ENCODE measurements around the gene NIT1. TPM values are rescaled to one million over a fixed set of nuclear protein-coding genes. Genes with fewer than 3 reads are reported as not detected.

NIT1 gene
- 100 to 1,000 TPM in 1 of 4 donors, 10 to 100 TPM in 3; 51.3 to 131 (median 83.2) TPM for polyA plus RNA-seq
- long read RNA-seq, donor 1 = 0 reads
- long read RNA-seq, donor 2, transcript NIT1-203 (7 exons, 1,362 nt) = major isoform, 5 of 11 reads
- long read RNA-seq, donor 2, transcript NIT1-216 (6 exons, 1,351 nt) = major isoform, 5 of 11 reads
- long read RNA-seq, donor 2, partial matches to known transcripts = 0 of 11 reads
- long read RNA-seq, donor 2, other reads (novel, unspliced or antisense) = 0 of 11 reads
- long read RNA-seq, donor 3, transcript NIT1-203 (7 exons, 1,362 nt) = major isoform, 5 of 8 reads
- long read RNA-seq, donor 3, partial matches to known transcripts = 0 of 8 reads
- long read RNA-seq, donor 3, other reads (novel, unspliced or antisense) = 0 of 8 reads
- long read RNA-seq, donor 4 = 0 reads
- long read RNA-seq, donor 5, partial matches to known transcripts = 13 of 14 reads
- long read RNA-seq, donor 5, other reads (novel, unspliced or antisense) = 0 of 14 reads
- long read RNA-seq, donor 6, transcript NIT1-203 (7 exons, 1,362 nt) = major isoform, 9 of 34 reads
- long read RNA-seq, donor 6, partial matches to known transcripts = 16 of 34 reads
- long read RNA-seq, donor 6, other reads (novel, unspliced or antisense) = 5 of 34 reads
- long read RNA-seq, donor 7 = 0 reads
- long read RNA-seq, donor 8, partial matches to known transcripts = 0 of 3 reads
- long read RNA-seq, donor 8, other reads (novel, unspliced or antisense) = 0 of 3 reads
- long read RNA-seq, donor 9, partial matches to known transcripts = 0 of 1 reads
- long read RNA-seq, donor 9, other reads (novel, unspliced or antisense) = 0 of 1 reads
- long read RNA-seq, donor 10, transcript NIT1-203 (7 exons, 1,362 nt) = major isoform, 5 of 7 reads
- long read RNA-seq, donor 10, partial matches to known transcripts = 0 of 7 reads
- long read RNA-seq, donor 10, other reads (novel, unspliced or antisense) = 0 of 7 reads

GRCh38 chr1:161117759-161118581 is at the start of gene NIT1, which contains the start of gene PFDN2:
NIT1 (plus strand) TSS chr1:161118105; CDS start chr1:161118177, 72 bp downstream.
PFDN2 (minus strand) TSS chr1:161118037; CDS start chr1:161118026, 11 bp downstream.
- Histone ChIP-seq H3K4me1 (ENCODE audit: control insufficient read depth in 3 of 3, insufficient read depth in 2 of 3, low read depth in 1 of 3, low read length in 2 of 3) (peaks cover 4 to 43% (median 12%) of the 10 kb centered on the region in 3 donors), H3K36me3 (ENCODE audit: control insufficient read depth in 3 of 3, insufficient read depth in 2 of 3, low read depth in 1 of 3, low read length in 3 of 3) (peaks cover 12 to 37% (median 19%) of the 10 kb centered on the region in 3 donors), H3K4me3 (ENCODE audit: low read depth in 1 of 3, low read length in 3 of 3) (peak within 1 kb of the TSS; percentile 80 to 94 (median 85)), H3K9me3 (ENCODE audit: control insufficient read depth in 2 of 2, insufficient read depth in 1 of 2, low read depth in 1 of 2, low read length in 1 of 2) (no peaks in the 10 kb centered on the region), H3K27ac (ENCODE audit: low read depth in 1 of 3, low read length in 2 of 3) (peak within 1 kb of the TSS; percentile 92 to 97 (median 95)), H3K27me3 (ENCODE audit: control insufficient read depth in 3 of 3, insufficient read depth in 3 of 3, low read length in 3 of 3) (no peaks in the 10 kb centered on the region)
- 0 to 1% (median 0%) methylated on average over 58 of the region's 58 CpGs for WGBS, 3 donors
- FAIRE-seq (no peak), DNase-seq (peak; percentile 85 to 97)

GRCh38 chr1:161068306-161069234 is 49.3 kb upstream of the NIT1 start:
- peak overlapping the region in 2 of 3 donors; percentile 8 to 89 for H3K27ac ChIP-seq (ENCODE audit: low read depth in 1 of 3, low read length in 2 of 3)

GRCh38 chr1:161069241-161069640 is 48.7 kb upstream of the NIT1 start:
- no peaks in the 10 kb centered on the region for H3K27me3 ChIP-seq (ENCODE audit: control insufficient read depth in 3 of 3, insufficient read depth in 3 of 3, low read length in 3 of 3)
- peak overlapping the region; percentile 27 to 61 (median 53) for H3K4me3 ChIP-seq (ENCODE audit: low read depth in 1 of 3, low read length in 3 of 3)
- peaks cover 0 to 4% of the 10 kb centered on the region in 2 donors for H3K9me3 ChIP-seq (ENCODE audit: control insufficient read depth in 2 of 2, insufficient read depth in 1 of 2, low read depth in 1 of 2, low read length in 1 of 2)
- DNase-seq = no peak
- H3K36me3 ChIP-seq (ENCODE audit: control insufficient read depth in 3 of 3, insufficient read depth in 2 of 3, low read depth in 1 of 3, low read length in 3 of 3) = no peaks in the 10 kb centered on the region
- no peaks in the 10 kb centered on the region for H3K4me1 ChIP-seq (ENCODE audit: control insufficient read depth in 3 of 3, insufficient read depth in 2 of 3, low read depth in 1 of 3, low read length in 2 of 3)
- FAIRE-seq = no peak
- WGBS, 3 donors = 61 to 83% (median 74%) methylated on average over 9 of the region's 9 CpGs
- H3K27ac ChIP-seq (ENCODE audit: low read depth in 1 of 3, low read length in 2 of 3) = peak overlapping the region in 2 of 3 donors; percentile 43 to 89

More at GRCh38 chr1:161068306-161069234, 49.3 kb upstream of the NIT1 start:
- Histone ChIP-seq H3K4me3 (ENCODE audit: low read depth in 1 of 3, low read length in 3 of 3) (peak overlapping the region; percentile 27 to 61 (median 53)), H3K9me3 (ENCODE audit: control insufficient read depth in 2 of 2, insufficient read depth in 1 of 2, low read depth in 1 of 2, low read length in 1 of 2) (peaks cover 0 to 4% of the 10 kb centered on the region in 2 donors), H3K36me3 (ENCODE audit: control insufficient read depth in 3 of 3, insufficient read depth in 2 of 3, low read depth in 1 of 3, low read length in 3 of 3) (no peaks in the 10 kb centered on the region), H3K4me1 (ENCODE audit: control insufficient read depth in 3 of 3, insufficient read depth in 2 of 3, low read depth in 1 of 3, low read length in 2 of 3) (no peaks in the 10 kb centered on the region), H3K27me3 (ENCODE audit: control insufficient read depth in 3 of 3, insufficient read depth in 3 of 3, low read length in 3 of 3) (peaks cover 0 to 4% (median 0%) of the 10 kb centered on the region in 3 donors)
- FAIRE-seq = no peak
- DNase-seq = peak in 1 of 2 donors; percentile 65
- WGBS, 3 donors = 57 to 68% (median 64%) methylated on average over 10 of the region's 10 CpGs

- DNase-seq (peak in 1 of 2 donors; percentile 72), FAIRE-seq (no peak)
- H3K36me3 ChIP-seq (ENCODE audit: control insufficient read depth in 3 of 3, insufficient read depth in 2 of 3, low read depth in 1 of 3, low read length in 3 of 3) = no peaks in the 10 kb centered on the region
- 57 to 92% (median 64%) methylated on average over 9 of the region's 9 CpGs for WGBS, 3 donors
- H3K9me3 ChIP-seq (ENCODE audit: control insufficient read depth in 2 of 2, insufficient read depth in 1 of 2, low read depth in 1 of 2, low read length in 1 of 2) = peaks cover 0 to 4% of the 10 kb centered on the region in 2 donors
- H3K4me1 ChIP-seq (ENCODE audit: control insufficient read depth in 3 of 3, insufficient read depth in 2 of 3, low read depth in 1 of 3, low read length in 2 of 3) = no peaks in the 10 kb centered on the region
- H3K27me3 ChIP-seq (ENCODE audit: control insufficient read depth in 3 of 3, insufficient read depth in 3 of 3, low read length in 3 of 3) = no peaks in the 10 kb centered on the region
- peak within 1 kb of the TSS in 2 of 3 donors; percentile 43 to 89 for H3K27ac ChIP-seq (ENCODE audit: low read depth in 1 of 3, low read length in 2 of 3)
- H3K4me3 ChIP-seq (ENCODE audit: low read depth in 1 of 3, low read length in 3 of 3) = peak within 1 kb of the TSS; percentile 27 to 61 (median 53)
Observed at GRCh38 chr1:161069731-161070270, 48.1 kb upstream of the NIT1 start, which contains the start of gene ARHGAP30. ARHGAP30 (minus strand) TSS chr1:161069891; CDS start chr1:161069624, 267 bp downstream.

GRCh38 chr1:161070761-161071160 is 47.1 kb upstream of the NIT1 start:
- H3K36me3 ChIP-seq (ENCODE audit: control insufficient read depth in 3 of 3, insufficient read depth in 2 of 3, low read depth in 1 of 3, low read length in 3 of 3) = no peaks in the 10 kb centered on the region
- peaks cover 0 to 4% of the 10 kb centered on the region in 2 donors for H3K9me3 ChIP-seq (ENCODE audit: control insufficient read depth in 2 of 2, insufficient read depth in 1 of 2, low read depth in 1 of 2, low read length in 1 of 2)
- DNase-seq (no peak), FAIRE-seq (no peak)
- no peaks in the 10 kb centered on the region for H3K27me3 ChIP-seq (ENCODE audit: control insufficient read depth in 3 of 3, insufficient read depth in 3 of 3, low read length in 3 of 3)
- no peak overlapping the region for H3K4me3 ChIP-seq (ENCODE audit: low read depth in 1 of 3, low read length in 3 of 3)
- H3K27ac ChIP-seq (ENCODE audit: low read depth in 1 of 3, low read length in 2 of 3) = no peak overlapping the region
- WGBS, 3 donors = 94 to 98% (median 96%) methylated on average over 4 of the region's 4 CpGs
- H3K4me1 ChIP-seq (ENCODE audit: control insufficient read depth in 3 of 3, insufficient read depth in 2 of 3, low read depth in 1 of 3, low read length in 2 of 3) = no peaks in the 10 kb centered on the region

- Histone ChIP-seq H3K36me3 (ENCODE audit: control insufficient read depth in 3 of 3, insufficient read depth in 2 of 3, low read depth in 1 of 3, low read length in 3 of 3) (peaks cover 0 to 3% (median 0%) of the 10 kb centered on the region in 3 donors), H3K9me3 (ENCODE audit: control insufficient read depth in 2 of 2, insufficient read depth in 1 of 2, low read depth in 1 of 2, low read length in 1 of 2) (peaks cover 0 to 4% of the 10 kb centered on the region in 2 donors), H3K4me1 (ENCODE audit: control insufficient read depth in 3 of 3, insufficient read depth in 2 of 3, low read depth in 1 of 3, low read length in 2 of 3) (no peaks in the 10 kb centered on the region), H3K27me3 (ENCODE audit: control insufficient read depth in 3 of 3, insufficient read depth in 3 of 3, low read length in 3 of 3) (no peaks in the 10 kb centered on the region), H3K27ac (ENCODE audit: low read depth in 1 of 3, low read length in 2 of 3) (no peak overlapping the region), H3K4me3 (ENCODE audit: low read depth in 1 of 3, low read length in 3 of 3) (no peak overlapping the region)
- no peak for FAIRE-seq
- WGBS, 3 donors = 63 to 72% (median 67%) methylated on average over 9 of the region's 9 CpGs
- DNase-seq = peak; percentile 54 to 60
Observed at GRCh38 chr1:161071886-161072371, 46.0 kb upstream of the NIT1 start.
